Suppressor macrophage treated with lipopolysaccharide for 4 hours (primary cell): ENCODE data around the gene TLE4.
A peak's percentile ranks its signal among the peaks of the same experiment; 100 is the strongest.

ENCODE experiments used
- DNase-seq: peaks from one replicate; pipeline ENCODE4 v3.0.0-alpha.2; 2020

Gene TLE4

GRCh38 chr9:79667120-79667519 lies 95.4 kb downstream of the TLE4 start:
- peak; percentile 28 for DNase-seq

DNA sequence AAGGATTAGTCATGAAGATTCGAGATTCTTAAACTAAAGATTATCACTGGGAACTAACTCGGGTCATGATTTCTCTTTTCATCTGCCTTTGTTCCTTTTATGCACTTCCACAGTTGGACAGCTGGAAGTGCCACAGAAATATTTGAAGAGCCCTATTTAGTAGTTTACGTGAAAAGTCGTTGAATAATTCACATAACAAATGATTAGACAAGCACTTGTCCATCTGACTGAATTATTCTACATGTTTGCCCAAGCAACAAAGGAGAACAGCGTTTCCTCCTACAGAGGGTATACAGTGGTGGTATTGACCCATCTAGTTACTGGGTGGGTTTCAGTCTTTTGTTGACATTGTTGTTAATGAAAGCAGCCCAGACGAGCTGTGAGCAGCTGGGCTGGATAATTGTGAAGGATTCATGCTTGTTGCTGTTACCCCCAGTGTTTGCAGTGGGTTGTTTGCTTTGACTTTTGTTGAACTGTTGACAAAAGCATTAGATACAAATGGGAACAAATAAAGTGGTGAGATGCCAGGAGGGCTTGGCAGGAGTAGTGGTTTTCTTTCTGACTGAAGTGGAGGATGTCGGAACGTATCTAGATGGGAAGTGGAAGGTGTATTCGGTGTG lies 96.2 kb downstream of the TLE4 start:
- no peak for DNase-seq

GRCh38 chr9:79668956-79669355 lies 97.2 kb downstream of the TLE4 start:
- DNase-seq, result no peak

GRCh38 chr9:79670269-79670961 lies 98.7 kb downstream of the TLE4 start:
- DNase-seq, result no peak

DNA sequence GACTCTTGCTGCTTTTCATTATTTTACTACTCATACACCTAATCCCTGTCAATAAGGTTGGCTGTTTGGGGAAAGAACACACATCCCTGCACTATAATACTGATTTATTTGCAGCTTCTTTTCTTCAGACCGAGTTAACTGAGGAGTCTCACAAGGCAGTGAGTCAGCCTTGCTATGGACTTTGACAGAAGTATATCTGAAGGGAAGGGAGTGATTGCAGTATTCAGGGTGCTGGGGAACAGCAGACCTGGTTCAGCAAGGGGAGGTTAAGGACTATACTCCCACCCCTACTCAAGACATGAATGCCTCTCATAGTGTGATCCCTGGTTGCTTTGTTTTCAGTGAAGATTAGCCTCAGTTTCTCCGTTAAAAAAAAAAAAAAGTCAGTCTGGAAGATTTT lies 99.8 kb downstream of the TLE4 start:
- peak; percentile 6 for DNase-seq

GRCh38 chr9:79672236-79672635 lies 100.5 kb downstream of the TLE4 start:
- no peak for DNase-seq

DNA sequence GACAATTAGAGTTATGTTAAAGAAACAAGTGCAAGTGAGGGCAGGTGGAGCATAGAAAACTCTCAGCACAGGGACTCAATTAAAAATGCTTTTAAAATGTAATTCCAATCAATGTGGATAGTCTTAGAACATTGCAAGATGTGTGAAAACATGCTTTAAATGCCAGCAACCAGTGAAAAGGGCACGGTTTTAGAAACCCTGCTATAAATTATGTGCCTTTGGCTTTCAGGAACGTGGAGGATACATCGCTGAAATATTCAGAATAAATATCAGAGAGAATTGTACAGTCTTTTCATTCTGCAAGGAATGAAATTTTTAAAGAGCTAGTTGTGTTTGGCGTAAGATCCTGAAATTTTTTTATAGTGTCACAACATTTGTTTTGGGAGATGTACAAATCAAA lies 101.1 kb downstream of the TLE4 start:
- no peak for DNase-seq

- DNase-seq, result no peak
Observed at GRCh38 chr9:79673614-79674013, 101.8 kb downstream of the TLE4 start.

- DNase-seq, result no peak
Observed at GRCh38 chr9:79674052-79674777, 102.5 kb downstream of the TLE4 start.

DNA sequence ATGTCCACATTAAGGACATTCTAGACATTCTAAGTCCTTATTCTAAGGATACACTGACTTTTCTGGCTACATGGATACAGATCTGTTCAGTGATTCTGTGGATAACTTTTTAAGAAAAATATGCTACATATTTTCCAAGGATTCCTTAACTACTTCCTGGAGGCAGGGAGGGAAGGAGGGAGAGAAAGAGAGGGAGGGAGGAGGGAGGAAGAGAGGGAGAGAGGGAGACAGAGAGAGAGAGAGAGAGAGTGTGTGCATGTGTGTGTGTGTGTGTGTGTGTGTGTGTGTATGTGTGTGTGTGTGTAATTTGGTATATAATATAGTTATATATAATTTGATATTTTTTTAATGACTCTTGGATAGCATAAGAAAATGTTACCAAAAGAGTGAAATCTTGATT lies 109.8 kb downstream of the TLE4 start:
- no peak for DNase-seq

GRCh38 chr9:79682076-79682736 lies 110.4 kb downstream of the TLE4 start:
- DNase-seq, result no peak

GRCh38 chr9:79684059-79684458 lies 112.3 kb downstream of the TLE4 start:
- DNase-seq, result no peak

GRCh38 chr9:79684711-79685575 lies 113.2 kb downstream of the TLE4 start:
- DNase-seq, result no peak

DNA sequence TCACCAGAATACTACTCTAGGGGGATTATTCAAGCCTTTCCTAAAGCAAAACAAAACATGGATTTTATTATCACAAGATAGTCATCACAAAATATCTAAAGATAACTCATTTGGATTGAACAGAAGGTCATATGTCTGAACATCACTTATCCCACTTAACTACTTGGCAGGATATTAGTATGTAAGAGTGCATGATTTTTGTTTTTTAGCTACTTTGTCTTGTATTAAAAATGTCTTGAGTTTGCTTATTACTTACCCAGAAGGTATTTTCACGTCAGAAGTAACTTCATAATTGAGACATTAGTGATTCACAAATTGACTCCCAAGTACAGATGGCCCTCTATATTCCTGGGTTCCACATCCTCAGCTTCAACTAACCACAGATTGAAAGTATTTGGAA lies 113.8 kb downstream of the TLE4 start:
- DNase-seq, result no peak

GRCh38 chr9:79686381-79687130 lies 114.8 kb downstream of the TLE4 start:
- no peak for DNase-seq

- no peak for DNase-seq
Observed at GRCh38 chr9:79687131-79687447, 115.3 kb downstream of the TLE4 start.

DNA sequence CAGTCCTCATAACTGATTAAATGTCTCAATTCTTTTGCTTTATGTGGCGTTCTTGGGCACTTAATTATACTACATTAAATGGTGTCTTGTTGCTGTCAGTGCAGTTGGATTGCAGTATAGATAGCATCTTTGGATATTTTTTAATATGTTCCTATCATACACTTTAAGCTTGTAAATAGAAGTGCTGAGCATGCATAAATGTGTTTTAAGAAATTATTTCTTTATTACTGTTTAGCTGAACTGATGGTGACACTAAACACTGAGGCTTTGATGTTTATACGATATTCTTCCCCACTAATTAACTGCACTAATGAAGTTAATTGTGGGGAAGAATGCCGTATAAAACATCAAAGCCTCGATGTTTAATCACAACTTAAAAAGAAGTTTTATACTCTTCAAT lies 116.6 kb downstream of the TLE4 start:
- no peak for DNase-seq

DNA sequence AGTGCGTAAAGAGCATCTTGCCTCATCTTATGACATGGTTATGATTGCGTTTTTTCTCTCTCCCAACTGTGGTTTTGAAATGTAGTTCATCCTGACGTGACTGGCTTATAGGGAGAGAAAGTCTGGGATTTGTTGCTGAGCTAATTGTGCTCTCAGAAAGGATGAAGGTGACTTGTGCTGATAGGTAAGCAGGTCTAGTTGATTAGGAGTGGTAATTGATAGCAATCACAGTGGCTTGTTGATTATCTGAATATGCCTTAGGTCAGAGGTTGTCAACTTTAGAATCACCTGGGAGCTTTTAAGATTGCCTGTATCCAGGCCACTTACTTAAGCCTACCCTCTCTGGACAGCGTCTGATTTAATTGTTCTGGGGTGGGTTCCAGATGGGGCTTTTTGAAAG lies 117.8 kb downstream of the TLE4 start:
- DNase-seq, result no peak

GRCh38 chr9:79691496-79691895 lies 119.7 kb downstream of the TLE4 start:
- no peak for DNase-seq

DNA sequence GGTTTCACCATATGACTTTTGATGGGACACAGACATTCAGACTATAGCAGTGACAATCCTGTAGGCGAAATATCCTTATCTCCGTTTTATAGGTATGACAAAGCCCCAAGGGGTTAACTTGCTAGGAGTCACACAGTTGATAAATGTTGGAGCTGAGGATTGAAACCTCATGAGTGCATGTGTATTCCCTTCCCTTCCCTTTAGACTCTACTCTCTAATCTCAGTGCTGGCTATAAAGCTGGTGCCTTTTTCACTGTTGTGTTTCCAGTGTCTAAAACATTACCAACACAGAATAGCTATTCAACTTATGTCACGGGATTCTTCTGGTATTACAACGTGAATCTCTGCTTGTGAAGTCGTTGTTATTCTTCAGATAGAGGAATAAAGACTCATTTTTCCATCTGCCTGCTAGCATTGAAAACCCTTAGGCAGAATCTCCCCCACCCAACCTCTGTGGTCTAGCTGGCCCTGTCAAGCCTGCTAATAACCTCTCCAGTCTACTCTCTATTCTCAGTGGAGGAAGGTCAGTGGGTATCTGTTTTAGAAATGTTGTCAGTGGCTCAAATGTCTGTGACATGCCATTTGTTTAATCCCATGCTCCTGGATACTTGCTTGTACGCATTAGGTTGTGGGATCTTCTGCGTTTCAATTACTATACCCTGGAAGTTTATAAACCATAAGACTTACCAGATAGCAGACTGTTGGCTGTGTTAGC lies 121.2 kb downstream of the TLE4 start:
- DNase-seq, result no peak

- DNase-seq, result no peak
Observed at GRCh38 chr9:79693750-79694149, 122.0 kb downstream of the TLE4 start.
